GM18907 (cell line): ENCODE measurements around the gene SPEM2.
A peak's percentile ranks its signal among the peaks of the same experiment; 100 is the strongest.

ENCODE experiments used
- ATAC-seq: cut with Tn5 transposase; IDR thresholded peaks from one replicate; pipeline ENCODE4 v1.9.1; 2021; ENCODE audit warnings: mild to moderate bottlenecking, moderate library complexity; ENCODE audit not compliant: unreplicated experiment

Gene SPEM2

DNA sequence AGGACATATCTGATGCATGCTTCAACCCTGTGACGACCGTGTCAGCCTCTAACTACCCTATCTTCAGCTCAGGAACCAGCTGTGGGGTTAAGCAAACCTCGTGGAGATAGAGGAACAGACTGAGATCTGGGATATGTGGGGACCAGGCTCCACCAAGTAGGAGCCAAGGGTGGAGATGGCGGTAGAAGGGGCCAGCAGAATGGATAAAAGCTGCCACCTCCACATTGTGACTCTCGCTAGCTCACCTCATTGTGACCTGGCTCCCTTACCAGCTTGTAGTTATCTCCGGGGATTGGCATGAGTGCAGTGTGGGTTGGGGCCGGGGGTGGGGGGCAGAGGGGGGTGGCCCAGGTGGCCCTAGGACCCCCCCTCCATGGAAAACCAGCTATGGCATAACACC lies at the start of gene SPEM2:
TSS of gene SPEM2 (plus strand) at position 301 of the 400 bp plus-strand sequence. CDS start at position 374, 73 bp downstream.
- ATAC-seq = no peak

DNA sequence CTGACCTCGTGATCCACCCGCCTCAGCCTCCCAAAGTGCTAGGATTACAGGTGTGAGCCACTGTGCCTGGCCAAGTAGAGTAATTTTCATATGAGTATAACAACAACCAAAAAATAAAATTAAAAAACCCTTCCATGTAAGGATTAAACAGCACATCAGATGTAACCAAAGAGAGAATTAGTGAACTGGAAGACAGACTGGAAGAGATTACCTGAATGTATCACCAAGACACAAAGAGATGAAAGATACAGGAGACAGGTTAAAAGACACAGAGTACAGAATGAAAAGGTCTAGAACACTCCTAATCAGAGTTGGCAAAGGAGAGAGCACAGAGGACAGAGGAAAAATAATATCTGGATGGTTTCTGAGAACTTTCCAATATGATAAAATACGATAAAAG lies 46.3 kb upstream of the SPEM2 start:
- no peak for ATAC-seq

DNA sequence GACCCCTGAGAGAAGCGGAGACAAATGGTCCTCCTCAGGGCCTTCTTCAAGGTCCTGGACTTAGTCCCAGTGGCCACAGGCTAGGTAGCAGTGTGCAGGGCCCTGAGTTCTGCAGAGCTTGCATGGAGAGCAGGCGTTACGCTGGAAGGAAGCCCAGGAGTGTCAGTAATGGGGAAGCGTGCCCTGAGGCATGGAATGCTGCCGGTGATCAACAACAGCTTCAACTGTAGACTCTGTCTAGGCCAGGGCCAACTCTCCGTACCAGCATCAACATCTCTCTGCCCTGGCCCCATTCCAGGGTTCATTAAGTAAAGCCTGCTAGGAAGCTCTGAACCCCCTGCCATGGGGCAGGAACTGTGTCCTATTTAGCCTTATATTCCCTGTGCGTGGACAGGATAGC lies 45.1 kb upstream of the SPEM2 start:
- no peak for ATAC-seq

DNA sequence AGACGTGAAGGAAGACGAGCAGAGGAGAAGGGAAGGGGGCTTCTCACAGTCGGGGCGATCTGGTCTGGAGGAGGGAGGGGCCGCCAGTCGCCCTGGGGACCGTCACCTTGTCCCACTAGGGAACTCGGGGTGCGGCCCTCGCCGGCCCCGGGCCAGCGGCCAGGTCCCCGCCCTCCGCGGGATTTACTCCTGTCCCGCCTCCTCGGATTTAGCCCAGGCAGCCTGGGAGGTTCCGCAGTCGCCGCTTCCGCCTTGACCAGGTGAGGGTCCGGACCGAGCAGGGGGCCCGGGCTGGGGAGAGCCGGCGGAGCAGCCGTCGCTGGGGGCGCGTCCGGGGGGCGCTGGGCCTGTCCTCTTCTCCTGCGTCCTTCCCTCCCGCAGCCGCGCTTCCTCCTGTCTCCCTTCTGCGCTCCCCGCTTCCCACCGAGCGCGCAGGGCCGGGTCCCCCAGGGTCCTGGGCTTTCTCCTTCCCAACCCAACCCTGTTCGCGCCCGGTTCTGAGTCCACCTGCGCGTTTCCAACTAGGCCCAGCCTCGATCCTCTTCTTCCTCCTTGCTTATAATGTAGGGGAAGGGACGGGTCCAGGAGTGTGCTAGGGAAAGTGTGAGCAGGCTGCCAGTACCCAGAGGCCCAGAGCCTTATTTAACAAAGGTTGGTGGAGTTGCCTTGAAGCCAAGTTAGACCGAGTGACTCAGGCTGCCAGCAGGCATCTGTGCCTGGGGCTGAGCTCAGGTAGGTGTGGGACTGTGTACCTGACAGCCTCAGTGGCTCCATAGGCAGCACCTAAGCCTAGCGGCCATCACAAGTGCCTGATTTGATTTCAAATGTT lies 44.3 kb upstream of the SPEM2 start, which contains the start of gene TNK1:
TSS of gene TNK1 (plus strand) at position 235 of the 829 bp plus-strand sequence. CDS start 1,838 bp downstream, outside the sequence.
- ATAC-seq = no peak

DNA sequence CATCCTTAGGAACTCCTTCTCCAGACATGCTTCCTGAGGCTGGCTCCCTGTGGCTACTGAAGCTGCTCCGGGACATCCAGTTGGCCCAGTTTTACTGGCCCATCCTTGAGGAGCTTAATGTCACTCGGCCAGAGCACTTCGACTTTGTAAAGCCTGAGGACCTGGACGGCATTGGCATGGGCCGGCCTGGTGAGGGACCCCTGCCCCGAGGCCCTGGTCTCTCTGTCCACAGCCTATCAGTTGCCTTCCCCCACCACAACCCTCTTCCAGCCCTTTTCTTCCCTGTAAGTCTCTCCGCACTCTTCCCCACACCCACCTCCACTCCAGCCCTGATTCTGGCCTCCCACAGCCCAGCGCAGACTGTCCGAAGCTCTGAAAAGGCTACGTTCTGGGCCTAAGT lies 42.5 kb upstream of the SPEM2 start:
- ATAC-seq = no peak

- ATAC-seq = no peak
Observed at GRCh38 chr17:7383371-7383741, 42.1 kb upstream of the SPEM2 start.

DNA sequence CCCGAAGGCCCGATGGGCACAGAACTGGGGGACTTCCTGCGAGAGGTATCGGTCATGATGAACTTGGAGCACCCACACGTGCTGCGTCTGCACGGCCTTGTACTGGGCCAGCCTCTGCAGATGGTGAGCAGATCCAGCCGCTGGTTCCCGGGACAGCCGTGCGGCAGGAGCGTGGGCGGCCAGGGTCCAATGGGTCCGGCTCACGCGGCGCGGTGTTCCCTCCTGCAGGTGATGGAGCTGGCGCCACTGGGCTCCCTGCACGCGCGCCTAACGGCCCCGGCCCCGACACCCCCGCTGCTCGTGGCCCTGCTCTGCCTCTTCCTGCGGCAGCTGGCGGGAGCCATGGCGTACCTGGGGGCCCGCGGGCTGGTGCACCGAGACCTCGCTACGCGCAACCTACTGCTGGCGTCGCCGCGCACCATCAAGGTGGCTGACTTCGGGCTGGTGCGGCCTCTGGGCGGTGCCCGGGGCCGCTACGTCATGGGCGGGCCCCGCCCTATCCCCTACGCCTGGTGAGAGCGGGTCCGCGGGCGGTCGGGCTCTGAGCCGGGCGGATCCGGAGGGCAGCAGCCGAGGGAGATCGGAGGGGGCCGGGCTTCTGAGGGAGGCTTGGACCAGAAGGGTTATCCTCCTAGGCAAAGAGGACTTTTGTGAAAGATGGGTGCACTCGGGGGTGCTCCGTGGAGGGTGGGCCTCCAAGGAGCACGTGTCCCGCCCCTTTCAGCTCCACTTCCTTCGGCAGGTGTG lies 41.5 kb upstream of the SPEM2 start:
- ATAC-seq = no peak

- ATAC-seq = no peak
Observed at GRCh38 chr17:7384489-7385081, 40.8 kb upstream of the SPEM2 start.

GRCh38 chr17:7388856-7389255 lies 36.6 kb upstream of the SPEM2 start:
- no peak for ATAC-seq

DNA sequence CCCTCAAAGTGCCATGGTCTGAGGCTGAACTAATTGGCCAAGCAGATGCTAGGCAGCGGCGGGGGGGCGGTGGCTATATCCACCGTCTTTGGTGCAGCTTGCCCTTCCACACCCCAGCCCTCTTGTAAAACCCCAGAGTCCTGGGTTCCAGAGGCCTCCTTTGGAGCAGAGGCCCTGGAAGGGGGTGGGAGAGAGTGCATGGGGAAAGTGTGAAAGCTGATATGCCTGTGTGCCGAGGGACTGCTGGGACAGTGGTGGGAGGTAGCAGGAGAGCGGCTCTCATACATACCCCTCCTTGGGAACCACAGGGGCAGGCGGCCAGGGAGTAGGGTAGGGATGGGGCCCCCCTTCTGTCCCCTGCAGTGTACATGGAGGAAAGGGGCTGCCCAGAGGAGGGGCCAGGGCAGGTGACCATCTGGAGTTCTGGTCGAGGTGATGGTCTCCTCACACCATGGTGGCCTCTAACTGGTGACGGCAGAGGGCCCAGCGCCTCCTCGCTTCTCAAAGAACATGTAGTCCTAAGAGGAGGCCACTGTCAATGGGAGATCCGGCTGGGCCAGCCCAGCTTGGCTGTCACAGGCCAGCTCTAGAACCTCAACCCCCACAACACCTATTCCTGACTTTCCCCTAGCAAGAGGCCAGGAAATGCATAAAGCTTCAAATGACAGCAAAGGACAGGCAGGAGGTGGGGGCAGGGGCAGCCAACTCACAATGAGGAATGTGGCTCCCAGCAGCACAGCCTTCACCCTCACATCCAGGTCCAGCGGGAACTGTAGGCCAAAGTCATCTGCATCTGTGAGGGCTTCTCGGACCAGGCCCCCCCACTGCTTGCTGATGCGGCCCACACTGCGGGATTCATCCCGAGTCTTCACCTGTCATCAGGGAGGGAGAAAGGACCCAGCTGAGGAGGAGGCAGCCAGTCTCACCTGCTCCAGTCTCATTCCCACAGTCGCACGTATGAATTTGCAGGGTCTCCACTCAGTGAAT lies 35.2 kb upstream of the SPEM2 start:
- no peak for ATAC-seq

DNA sequence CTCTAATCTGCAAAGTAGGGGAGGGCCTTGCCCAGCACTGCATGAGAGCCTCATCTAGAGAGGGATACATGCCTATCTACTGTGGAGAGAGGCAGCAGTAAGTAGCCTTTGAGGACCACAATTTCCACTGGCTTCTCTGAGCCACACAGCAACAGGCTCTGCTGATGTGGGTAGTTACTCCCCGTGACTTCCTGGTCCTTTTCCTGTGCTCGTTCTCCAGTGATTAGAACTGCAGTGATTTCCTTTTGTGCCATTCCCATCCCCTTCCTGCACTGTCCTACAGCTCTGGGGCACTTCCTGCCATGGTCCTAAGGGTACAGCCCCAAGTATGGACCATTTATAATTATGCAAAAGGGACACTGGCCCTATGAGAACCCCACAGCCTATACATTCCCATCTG lies 34.1 kb upstream of the SPEM2 start:
- no peak for ATAC-seq

- ATAC-seq = no peak
Observed at GRCh38 chr17:7392696-7393612, 32.5 kb upstream of the SPEM2 start.

GRCh38 chr17:7393613-7394451 lies 31.6 kb upstream of the SPEM2 start:
- ATAC-seq = peak; percentile 52

DNA sequence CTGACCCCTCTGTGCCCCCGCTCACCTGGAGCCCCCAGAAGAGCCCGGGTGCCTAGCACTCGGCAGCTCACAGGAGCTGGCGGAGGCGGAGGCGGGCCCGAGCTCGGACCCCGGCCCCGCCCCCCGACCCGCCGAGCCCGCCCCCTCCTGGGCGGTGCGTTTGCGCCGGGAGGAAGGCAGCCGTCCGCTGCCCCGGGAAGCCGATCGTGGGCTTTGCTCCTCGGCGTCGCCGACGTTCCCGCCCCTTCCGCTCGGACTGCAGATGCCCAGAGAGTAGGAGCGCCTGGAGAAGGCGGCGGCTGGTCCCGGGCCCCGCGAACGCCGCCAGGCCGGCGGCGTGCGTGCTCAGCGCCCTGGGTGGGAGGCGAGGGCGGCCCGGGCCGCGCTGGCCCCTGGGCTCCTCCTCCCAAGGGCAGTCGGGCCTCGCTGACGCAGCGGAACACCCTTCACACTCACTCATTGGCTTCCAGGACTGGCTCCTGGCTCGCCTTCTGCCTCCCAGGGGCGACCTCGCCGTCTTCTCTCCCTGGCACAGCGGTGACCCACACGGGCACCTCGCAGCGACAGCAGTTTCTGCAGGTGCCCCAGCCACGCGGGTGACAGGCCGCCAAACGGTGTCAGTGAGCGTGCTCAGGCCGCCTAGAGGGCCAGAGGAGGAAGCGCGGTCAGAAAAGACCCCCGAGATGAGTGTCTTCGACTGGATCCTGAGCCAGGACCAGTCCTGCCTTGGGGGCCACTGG lies 30.8 kb upstream of the SPEM2 start, which contains the start of gene PLSCR3:
TSS of gene PLSCR3 (minus strand) at position 74 of the 740 bp plus-strand sequence. CDS start 415 bp downstream, outside the sequence.
- peak; percentile 72 for ATAC-seq

DNA sequence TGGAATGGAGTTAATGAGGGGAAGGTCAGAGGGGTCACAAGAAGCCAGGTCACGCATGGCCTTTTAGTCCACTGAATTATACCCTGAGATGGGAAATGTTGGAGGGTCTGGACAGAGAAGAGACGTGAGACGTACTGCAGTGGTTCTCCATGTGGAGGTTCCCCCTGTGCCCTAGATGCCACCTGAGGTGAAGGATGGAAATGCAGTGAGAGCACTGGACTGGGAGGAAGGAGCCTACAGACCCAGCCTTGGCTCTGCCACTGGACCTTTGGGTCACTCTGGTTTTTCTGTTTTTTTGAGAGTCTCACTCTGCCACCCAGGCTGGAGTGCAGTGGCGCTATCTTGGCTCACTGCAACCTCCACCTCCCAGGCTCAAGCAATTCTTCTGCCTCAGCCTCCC lies 29.3 kb upstream of the SPEM2 start:
- no peak for ATAC-seq

DNA sequence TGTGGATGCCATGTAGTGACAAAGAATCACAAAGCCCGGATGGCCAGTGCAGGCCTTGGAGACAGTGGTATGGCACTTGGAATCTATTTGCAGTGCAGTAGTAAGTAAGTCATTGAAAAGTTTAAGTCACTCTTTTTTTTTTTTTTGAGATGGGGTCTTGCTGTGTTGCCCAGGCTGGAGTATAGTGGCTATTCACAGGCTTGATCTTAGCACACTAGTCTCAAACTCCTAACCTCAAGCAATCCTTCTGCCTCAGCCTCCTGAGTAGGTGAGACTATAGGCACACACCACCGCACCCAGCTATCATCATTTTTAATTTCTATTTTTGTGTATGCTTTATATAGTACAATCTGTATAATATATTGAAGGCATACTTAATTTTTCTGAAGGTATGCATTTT lies 26.8 kb upstream of the SPEM2 start:
- ATAC-seq = no peak

GRCh38 chr17:7403043-7403726 lies 22.2 kb upstream of the SPEM2 start:
- no peak for ATAC-seq
